ENCODE data around the gene OR13C3. TPM values are rescaled to one million over a fixed set of nuclear protein-coding genes. Genes with fewer than 3 reads are reported as not detected.

OR13C3 gene
- polyA plus RNA-seq, 3 donors, result not detected

GRCh38 chr9:104544644-104545043 lies 8.0 kb upstream of the OR13C3 start:
- no peak for TF ChIP-seq CTCF (IDR thresholded peaks at IDR 0.05)
- intact Hi-C loops (cut with micrococcal nuclease), result no loop called here
- Histone ChIP-seq H3K27me3 (ENCODE audit: control insufficient read depth in 2 of 2, insufficient read depth in 2 of 2, low read length in 2 of 2) (no peaks in the 10 kb centered on the region), H3K36me3 (replicated peaks in 1 of 2; ENCODE audit: control insufficient read depth in 1 of 2, insufficient read depth in 2 of 2, low read length in 2 of 2) (no peaks in the 10 kb centered on the region), H4K20me1 (ENCODE audit: insufficient read depth, low read length) (no peaks in the 10 kb centered on the region), H2AFZ (ENCODE audit: insufficient read depth, low read depth, low read length, poor library complexity, severe bottlenecking) (no peak overlapping the region), H3K4me1 (ENCODE audit: control insufficient read depth in 1 of 2, insufficient read depth in 2 of 2, low read length in 2 of 2) (no peaks in the 10 kb centered on the region), H3K4me3 (replicated peaks in 1 of 3; ENCODE audit: low read depth in 2 of 3, low read length in 3 of 3) (no peak overlapping the region), H3K9me3 (replicated peaks in 1 of 2; ENCODE audit: control insufficient read depth in 1 of 2, insufficient read depth in 1 of 2, low read length in 2 of 2) (no peaks in the 10 kb centered on the region), H3K9ac (ENCODE audit: insufficient read depth, low read length, poor library complexity, severe bottlenecking) (no peak overlapping the region), H3K27ac (ENCODE audit: low read depth in 1 of 2, low read length in 2 of 2) (no peak overlapping the region), H3K79me2 (ENCODE audit: insufficient read depth, low read length) (no peaks in the 10 kb centered on the region), H3K4me2 (replicated peaks; ENCODE audit: extremely low read depth, low read length, poor library complexity, severe bottlenecking) (no peak overlapping the region)
- H3K9me3 Mint-ChIP-seq, result peaks cover 0 to 6% (median 0%) of the 10 kb centered on the region in 7 donors
- H3K36me3 Mint-ChIP-seq, result no peaks in the 10 kb centered on the region
- no CpG with 5 or more reads among the region's 4 CpGs for WGBS (ENCODE audit: insufficient coverage)
- H3K27ac Mint-ChIP-seq, result no peak overlapping the region
- no peak overlapping the region for H3K4me3 Mint-ChIP-seq
- DNase-seq, result no peak
- no peaks in the 10 kb centered on the region for H3K27me3 Mint-ChIP-seq (ENCODE audit: low read depth in 3 of 3)
- H3K4me1 Mint-ChIP-seq, result no peaks in the 10 kb centered on the region

GRCh38 chr9:104539275-104539674 lies 2.6 kb upstream of the OR13C3 start:
- Histone ChIP-seq H4K20me1 (ENCODE audit: insufficient read depth, low read length) (no peaks in the 10 kb centered on the region), H3K27ac (ENCODE audit: low read depth in 1 of 2, low read length in 2 of 2) (no peak overlapping the region), H3K79me2 (ENCODE audit: insufficient read depth, low read length) (no peaks in the 10 kb centered on the region), H3K4me3 (replicated peaks in 1 of 3; ENCODE audit: low read depth in 2 of 3, low read length in 3 of 3) (no peak overlapping the region), H2AFZ (ENCODE audit: insufficient read depth, low read depth, low read length, poor library complexity, severe bottlenecking) (no peak overlapping the region), H3K4me2 (replicated peaks; ENCODE audit: extremely low read depth, low read length, poor library complexity, severe bottlenecking) (no peak overlapping the region), H3K9me3 (replicated peaks in 1 of 2; ENCODE audit: control insufficient read depth in 1 of 2, insufficient read depth in 1 of 2, low read length in 2 of 2) (no peaks in the 10 kb centered on the region), H3K4me1 (ENCODE audit: control insufficient read depth in 1 of 2, insufficient read depth in 2 of 2, low read length in 2 of 2) (no peaks in the 10 kb centered on the region), H3K36me3 (replicated peaks in 1 of 2; ENCODE audit: control insufficient read depth in 1 of 2, insufficient read depth in 2 of 2, low read length in 2 of 2) (no peaks in the 10 kb centered on the region), H3K27me3 (ENCODE audit: control insufficient read depth in 2 of 2, insufficient read depth in 2 of 2, low read length in 2 of 2) (no peaks in the 10 kb centered on the region), H3K9ac (ENCODE audit: insufficient read depth, low read length, poor library complexity, severe bottlenecking) (no peak overlapping the region)
- Mint-ChIP-seq H3K27ac (no peak overlapping the region), H3K9me3 (peaks cover 0 to 1% (median 0%) of the 10 kb centered on the region in 7 donors), H3K4me3 (no peak overlapping the region), H3K4me1 (no peaks in the 10 kb centered on the region), H3K27me3 (ENCODE audit: low read depth in 3 of 3) (no peaks in the 10 kb centered on the region), H3K36me3 (no peaks in the 10 kb centered on the region)
- no peak for DNase-seq
- intact Hi-C loops (cut with micrococcal nuclease), result no loop called here
- WGBS (ENCODE audit: insufficient coverage), result 67% methylated on average over 1 of the region's 1 CpG
- no peak for TF ChIP-seq CTCF (IDR thresholded peaks at IDR 0.05)
